SK-N-MC (cell line): ENCODE data around the gene ANKRD33B.

Source experiments
- EZH2 ChIP-seq: fragments of 200-600 bp; sonication (generic); IDR thresholded peaks from one replicate; pipeline ENCODE4 v1.6.1; 2017; ENCODE audit warnings: antibody characterized with exemption
- POLR2AphosphoS5 ChIP-seq: IDR thresholded peaks from 2 replicates; pipeline ENCODE4 v1.6.1; 2012; ENCODE audit warnings: mild to moderate bottlenecking, low read depth, low read length, borderline replicate concordance

- TF ChIP-seq POLR2AphosphoS5 (no peak), EZH2 (no peak)
Observed at GRCh38 chr5:10594591-10595210, 30.8 kb downstream of the ANKRD33B start.
